HCT116 (cell line): ENCODE measurements around the gene MYBPC2. TPM values are rescaled to one million over a fixed set of nuclear protein-coding genes. Genes with fewer than 3 reads are reported as not detected.

Experiments used
- ATAC-seq: fragments of 200-7000 bp; cut with Tn5 transposase; 2 replicates; pipeline ENCODE4 v1.9.1; 2020; ENCODE audit warnings: mild to moderate bottlenecking, moderate library complexity
- BruUV-seq: library from RNA; stranded (reverse); fragments of 400-500 nt; replicated peaks from 2 replicates; lab custom pipeline; 2021; lab: Mats Ljungman, UMichigan
- CTCF ChIA-PET: fragments of 300-600 bp; sonication (Branson Sonifier 250); formaldehyde crosslinking; loops from one replicate; lab custom pipeline; 2021; ENCODE audit warnings: antibody characterized with exemption; lab: Charles Lee
- POLR2A ChIA-PET: fragments of 300-600, 350-600 bp; sonication (Branson Sonifier 250); formaldehyde crosslinking; loops from one replicate; lab custom pipeline; 2021; ENCODE audit warnings: antibody characterized with exemption; lab: Charles Lee
- RAD21 ChIA-PET, 2 experiments: fragments of 300-600 bp; sonication (Branson Sonifier 250); formaldehyde crosslinking; loops; one replicate each; lab custom pipeline; 2023; ENCODE audit warnings: low total read pairs in 2 of 2; ENCODE audit not compliant: uncharacterized antibody in 2 of 2, unreplicated experiment in 2 of 2, low non-redundant PET in 1 of 2; lab: Charles Lee
- DNase-seq: peaks from one replicate; pipeline ENCODE4 v3.0.0-alpha.2; 2010; ENCODE audit warnings: low read depth, low spot score
- H2AFZ ChIP-seq: fragments of 200-600 bp; shearing (Covaris generic), sonication (generic); 2 replicates; pipeline ENCODE4 v1.6.1; 2017; ENCODE audit warnings: low read depth, mixed run types, mixed read lengths, antibody characterized with exemption, low read length; ENCODE audit not compliant: poor library complexity, severe bottlenecking
- H3K27ac ChIP-seq: 2 replicates; pipeline ENCODE4 v1.5.1; 2012; ENCODE audit warnings: low read depth, low read length
- H3K27me3 ChIP-seq: fragments of 200-600 bp; sonication (generic); 2 replicates; pipeline ENCODE4 v1.6.1; 2016; ENCODE audit warnings: mixed run types, low read length, mixed read lengths; ENCODE audit not compliant: insufficient read depth
- H3K36me3 ChIP-seq, 2 experiments: fragments of 200-500 bp in 1 of 2; fragments of 200-600 bp in 1 of 2; sonication (Bioruptor generic) in 1 of 2; sonication (generic) in 1 of 2; 2 replicates each; pipeline versions ENCODE4 v1.5.1 to v1.6.1; 2014 to 2016; ENCODE audit warnings: low read length in 2 of 2, inconsistent platforms in 1 of 2, mixed read lengths in 1 of 2, mixed run types in 1 of 2; ENCODE audit not compliant: insufficient read depth in 2 of 2, control insufficient read depth in 1 of 2
- H3K4me1 ChIP-seq, 2 experiments: fragments of 200-600 bp in 1 of 2; sonication (generic) in 1 of 2; 2 replicates each; pipeline versions ENCODE4 v1.5.1 to v1.6.1; 2012 to 2017; ENCODE audit warnings: low read length in 2 of 2, inconsistent platforms in 1 of 2, mild to moderate bottlenecking in 1 of 2, mixed read lengths in 1 of 2, mixed run types in 1 of 2, moderate library complexity in 1 of 2; ENCODE audit not compliant: insufficient read depth in 2 of 2, control insufficient read depth in 1 of 2
- H3K4me2 ChIP-seq: fragments of 200-600 bp; sonication (generic); 2 replicates; pipeline ENCODE4 v1.6.1; 2017; ENCODE audit warnings: mixed run types, low read length, mixed read lengths
- H3K4me3 ChIP-seq, 2 experiments: fragments of 200-600 bp in 1 of 2; sonication (generic) in 1 of 2; replicated peaks in 1 of 2; 2 replicates each; pipeline ENCODE4 v1.5.1; 2011 to 2016; ENCODE audit warnings: low read length in 2 of 2, control low read depth in 1 of 2, low read depth in 1 of 2, mild to moderate bottlenecking in 1 of 2, mixed read lengths in 1 of 2, mixed run types in 1 of 2
- H3K79me2 ChIP-seq: fragments of 200-600 bp; sonication (generic); 2 replicates; pipeline ENCODE4 v1.6.1; 2017; ENCODE audit warnings: mild to moderate bottlenecking, mixed run types, low read length, moderate library complexity, mixed read lengths; ENCODE audit not compliant: insufficient read depth
- H3K9ac ChIP-seq: fragments of 200-600 bp; sonication (generic); 2 replicates; pipeline ENCODE4 v1.6.1; 2016; ENCODE audit warnings: low read length, mixed read lengths
- H3K9me2 ChIP-seq: fragments of 200-600 bp; sonication (generic), shearing (Covaris generic); 2 replicates; pipeline ENCODE4 v1.6.1; 2017; ENCODE audit warnings: mixed run types, mild to moderate bottlenecking, moderate library complexity; ENCODE audit not compliant: insufficient read depth
- H3K9me3 ChIP-seq, 2 experiments: fragments of 200-500 bp in 1 of 2; fragments of 200-600 bp in 1 of 2; sonication (Bioruptor generic) in 1 of 2; sonication (generic) in 1 of 2; 2 replicates each; pipeline ENCODE4 v1.6.1; 2014 to 2017; ENCODE audit warnings: low read length in 2 of 2, mixed read lengths in 2 of 2, inconsistent platforms in 1 of 2, low read depth in 1 of 2, mild to moderate bottlenecking in 1 of 2, mixed run types in 1 of 2, moderate library complexity in 1 of 2; ENCODE audit not compliant: control insufficient read depth in 1 of 2, insufficient read depth in 1 of 2
- H4K20me1 ChIP-seq: fragments of 200-600 bp; sonication (generic), shearing (Covaris generic); 2 replicates; pipeline ENCODE4 v1.6.1; 2017; ENCODE audit warnings: mixed run types, mild to moderate bottlenecking, moderate library complexity; ENCODE audit not compliant: insufficient read depth
- ATF3 ChIP-seq: IDR thresholded peaks from 2 replicates; pipeline ENCODE4 v1.6.1; 2012
- CBX3 ChIP-seq: IDR thresholded peaks from 2 replicates; pipeline ENCODE4 v1.6.1; 2012; ENCODE audit warnings: low read depth
- CEBPB ChIP-seq: IDR thresholded peaks from 2 replicates; pipeline ENCODE4 v1.6.1; 2012; ENCODE audit warnings: low read depth
- CTCF ChIP-seq, 3 experiments: fragments of 200-600 bp in 1 of 3; sonication (generic) in 1 of 3; IDR thresholded peaks in 2 of 3; conservative IDR thresholded peaks in 1 of 3; 2 replicates each; pipeline ENCODE4 v1.5.1; 2012 to 2017; ENCODE audit warnings: low read depth in 2 of 3, low read length in 2 of 3, antibody characterized with exemption in 1 of 3, borderline replicate concordance in 1 of 3, control low read depth in 1 of 3, mild to moderate bottlenecking in 1 of 3, mixed read lengths in 1 of 3, mixed run types in 1 of 3, moderate library complexity in 1 of 3; ENCODE audit not compliant: insufficient read depth in 1 of 3
- EGR1 ChIP-seq: IDR thresholded peaks from 2 replicates; pipeline ENCODE4 v1.6.1; 2012; ENCODE audit warnings: low read depth
- ELF1 ChIP-seq: IDR thresholded peaks from 2 replicates; pipeline ENCODE4 v1.6.1; 2012; ENCODE audit warnings: low read depth, borderline replicate concordance
- EZH2phosphoT487 ChIP-seq: fragments of 200-600 bp; IDR thresholded peaks from 2 replicates; pipeline ENCODE4 v1.6.1; 2018; ENCODE audit warnings: antibody characterized with exemption, borderline replicate concordance
- JUND ChIP-seq: IDR thresholded peaks from 2 replicates; pipeline ENCODE4 v1.6.1; 2012
- POLR2A ChIP-seq: IDR thresholded peaks from 2 replicates; pipeline ENCODE4 v1.7.0; 2011; ENCODE audit warnings: borderline replicate concordance; ENCODE audit not compliant: insufficient read depth, insufficient read length; ENCODE audit errors: extremely low read depth
- POLR2AphosphoS5 ChIP-seq: IDR thresholded peaks from 2 replicates; pipeline ENCODE4 v1.6.1; 2011; ENCODE audit warnings: mild to moderate bottlenecking, low read depth, low read length, moderate library complexity
- RAD21 ChIP-seq: IDR thresholded peaks from 2 replicates; pipeline ENCODE4 v1.6.1; 2012; ENCODE audit warnings: low read depth, mild to moderate bottlenecking
- REST ChIP-seq: IDR thresholded peaks from 2 replicates; pipeline ENCODE4 v1.6.1; 2012; ENCODE audit warnings: low read depth
- SIN3A ChIP-seq: IDR thresholded peaks from 2 replicates; pipeline ENCODE4 v1.6.1; 2012; ENCODE audit warnings: low read depth
- SP1 ChIP-seq: IDR thresholded peaks from 2 replicates; pipeline ENCODE4 v1.6.1; 2012; ENCODE audit warnings: low read depth
- SRF ChIP-seq: IDR thresholded peaks from 2 replicates; pipeline ENCODE4 v1.6.1; 2012; ENCODE audit warnings: low read depth
- TCF7L2 ChIP-seq: IDR thresholded peaks from 2 replicates; pipeline ENCODE4 v1.7.0; 2011; ENCODE audit warnings: borderline replicate concordance, inconsistent platforms; ENCODE audit not compliant: insufficient read depth, insufficient read length; ENCODE audit errors: extremely low read depth
- YY1 ChIP-seq: IDR thresholded peaks from 2 replicates; pipeline ENCODE4 v1.6.1; 2011; ENCODE audit warnings: low read length, low read depth, moderate library complexity, mild to moderate bottlenecking; ENCODE audit not compliant: insufficient replicate concordance; ENCODE audit errors: extremely low read depth
- ZFX ChIP-seq: fragments of 450-650 bp; IDR thresholded peaks from 2 replicates; pipeline ENCODE4 v1.6.1; 2017
- intact Hi-C: fragments of 100-400 bp; cut with micrococcal nuclease; formaldehyde crosslinking; loops from 2 replicates; pipeline ENCODE4 v1.10.0; 2022
- total RNA-seq: library from RNA; stranded (reverse); gene quantifications from one replicate; pipeline ENCODE4 v1.2.1, GENCODE V29; 2021; ENCODE audit not compliant: unreplicated experiment

The MYBPC2 gene
- total RNA-seq, 1 experiment from 2014 or later = not detected

GRCh38 chr19:50464348-50464747 lies 31.7 kb downstream of the MYBPC2 start:
- no peak for ATAC-seq
- Histone ChIP-seq H3K36me3 (no peaks in the 10 kb centered on the region), H3K27ac (no peak overlapping the region), H4K20me1 (no peaks in the 10 kb centered on the region), H3K9me2 (no peaks in the 10 kb centered on the region), H3K4me3 (no peak overlapping the region), H3K9ac (no peak overlapping the region), H2AFZ (no peak overlapping the region), H3K9me3 (no peaks in the 10 kb centered on the region), H3K4me1 (peaks cover 19 to 47% of the 10 kb centered on the region in 2 experiments), H3K27me3 (no peaks in the 10 kb centered on the region), H3K79me2 (no peaks in the 10 kb centered on the region), H3K4me2 (no peak overlapping the region)
- no TSS peak for BruUV-seq
- ChIA-PET RAD21 (no interaction called here), POLR2A (no interaction called here), CTCF (no interaction called here)
- intact Hi-C loops = no loop called here
- no peak for DNase-seq
- TF ChIP-seq EZH2phosphoT487 = no peak
- no peak for TF ChIP-seq POLR2AphosphoS5
- no peak for TF ChIP-seq POLR2A
- TF ChIP-seq ZFX = no peak
- TF ChIP-seq RAD21 = no peak
- no peak for TF ChIP-seq CTCF (IDR thresholded peaks at IDR 0.05 in 2 of 3, conservative IDR thresholded peaks at IDR 0.05 in 1 of 3; ENCODE audit: borderline replicate concordance in 1 of 3, insufficient read depth in 1 of 3, low read depth in 2 of 3, low read length in 2 of 3)
- no peak for TF ChIP-seq SIN3A
- no peak for TF ChIP-seq CBX3
- TF ChIP-seq TCF7L2 = no peak
- no peak for TF ChIP-seq SRF
- no peak for TF ChIP-seq YY1
- no peak for TF ChIP-seq ELF1
- no peak for TF ChIP-seq SP1
- TF ChIP-seq REST = no peak
- TF ChIP-seq ATF3 = no peak
- TF ChIP-seq CEBPB = no peak
- TF ChIP-seq JUND = no peak
- no peak for TF ChIP-seq EGR1
